ENCODE results near the gene HSPBP1.

The HSPBP1 gene

DNA sequence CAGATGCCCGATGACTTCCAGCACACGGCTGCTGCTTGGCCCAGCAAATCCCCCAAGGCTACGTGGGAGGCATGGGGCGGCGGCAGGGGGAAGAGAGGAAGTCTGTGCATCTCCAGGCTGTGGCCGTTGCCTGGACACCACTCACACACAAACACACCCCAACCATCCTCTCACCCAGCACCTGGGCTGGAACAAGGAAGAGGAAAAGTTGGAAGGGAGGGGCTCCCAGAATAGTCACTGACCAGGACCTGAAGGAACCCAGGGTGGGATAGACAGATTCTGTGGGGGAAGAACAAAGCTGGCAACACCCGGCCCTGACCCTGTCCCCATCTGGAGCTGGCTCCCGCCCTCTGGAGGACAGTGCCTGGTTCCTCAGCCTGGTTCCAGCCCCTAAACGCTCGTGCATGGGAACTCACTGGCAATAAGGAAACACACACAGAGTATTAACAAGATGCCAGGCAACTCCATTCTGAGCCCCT lies 32.2 kb downstream of the HSPBP1 start:
- Mint-ChIP-seq H3K4me3 (no peak overlapping the region), H3K27me3 (no peaks in the 10 kb centered on the region), H3K36me3 (ENCODE audit: low read depth) (peaks cover 93% of the 10 kb centered on the region), H3K27ac (peak overlapping the region; percentile 40), H3K9me3 (no peaks in the 10 kb centered on the region), H3K4me1 (ENCODE audit: low read depth) (peaks cover 46% of the 10 kb centered on the region)
- DNase-seq = no peak

DNA sequence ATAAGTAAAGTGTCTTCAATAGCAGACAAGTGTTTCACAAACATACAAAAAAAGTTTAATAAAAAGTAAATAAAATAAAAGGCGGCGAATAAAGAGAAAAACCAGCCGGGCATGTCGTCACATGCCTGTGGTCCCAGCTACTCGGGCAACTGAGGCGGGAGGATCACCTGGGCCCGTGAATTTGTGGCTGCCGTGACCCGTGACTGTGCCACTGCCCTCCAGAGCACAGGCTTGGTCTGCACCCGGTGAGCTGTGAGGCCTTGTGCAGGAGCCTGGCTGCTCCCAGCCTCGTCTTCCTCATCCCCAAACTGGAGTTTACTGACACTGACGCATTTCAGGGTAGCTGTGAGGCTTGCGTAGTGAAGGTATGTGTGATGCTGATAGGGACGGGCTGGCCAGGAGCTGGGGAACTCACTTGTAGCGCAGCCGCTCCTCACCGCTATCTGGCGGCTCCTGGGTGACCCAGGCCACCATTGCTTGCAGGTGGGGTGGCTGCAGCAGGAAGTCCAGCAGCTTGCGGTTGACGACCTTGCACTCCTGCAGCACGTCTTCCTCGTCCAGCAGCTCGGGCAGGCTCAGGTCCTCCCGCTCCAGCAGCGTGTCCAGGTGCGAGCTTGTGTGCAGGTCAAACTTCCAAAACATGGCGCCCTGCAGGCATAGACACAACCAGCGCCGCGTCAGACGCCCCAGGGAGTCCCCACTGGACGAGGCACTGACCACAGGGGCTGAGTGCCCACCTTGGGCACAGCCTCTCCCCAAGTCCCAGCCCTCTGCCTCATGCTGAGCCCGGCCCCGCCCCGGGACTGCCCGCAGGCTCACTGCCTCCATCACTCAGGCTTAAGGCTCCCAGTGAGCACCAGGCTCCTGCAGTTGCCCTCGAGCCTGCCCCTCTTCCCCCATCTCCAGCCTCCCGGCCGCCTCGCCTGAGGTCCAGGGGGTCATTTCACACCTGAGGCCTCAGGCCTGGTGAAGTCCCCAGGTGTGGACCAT lies 33.2 kb downstream of the HSPBP1 start:
- no peak for DNase-seq
- Mint-ChIP-seq H3K4me3 (no peak overlapping the region), H3K27me3 (no peaks in the 10 kb centered on the region), H3K27ac (no peak overlapping the region), H3K4me1 (ENCODE audit: low read depth) (peaks cover 38% of the 10 kb centered on the region), H3K9me3 (no peaks in the 10 kb centered on the region), H3K36me3 (ENCODE audit: low read depth) (peaks cover 94% of the 10 kb centered on the region)

DNA sequence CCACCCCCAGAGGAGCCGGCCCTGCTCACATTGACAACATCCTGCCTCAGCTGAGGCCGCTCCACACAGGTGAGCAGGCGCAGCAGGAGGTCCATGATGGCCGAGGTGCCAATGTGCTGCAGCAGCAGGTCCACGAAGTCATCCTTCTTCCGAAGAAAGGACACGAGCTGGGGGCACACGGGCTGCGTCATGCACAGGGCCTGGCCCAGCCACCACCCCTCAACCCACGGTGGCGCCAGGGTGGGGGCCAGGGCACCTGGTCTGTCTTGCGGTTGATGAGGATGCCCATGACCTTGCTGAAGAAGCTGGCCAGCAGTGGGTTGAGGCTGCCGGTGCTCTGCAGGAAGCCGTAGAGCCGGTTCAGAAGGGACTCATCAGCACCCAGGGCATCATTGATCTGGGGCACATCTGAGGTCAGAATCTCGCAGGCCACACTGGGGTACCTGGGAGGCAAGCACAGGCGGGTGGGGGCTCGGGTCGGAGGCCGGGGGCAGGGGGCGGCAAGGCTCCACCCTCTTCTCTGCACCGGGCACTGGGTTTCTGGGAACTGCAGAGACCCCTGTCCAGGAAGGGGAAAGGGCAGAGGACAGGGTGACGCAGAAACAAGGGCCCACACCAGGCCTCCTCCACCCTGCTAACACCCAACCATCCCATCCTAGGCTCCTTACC lies 34.5 kb downstream of the HSPBP1 start:
- Mint-ChIP-seq H3K9me3 (no peaks in the 10 kb centered on the region), H3K27ac (no peak overlapping the region), H3K36me3 (ENCODE audit: low read depth) (peaks cover 92% of the 10 kb centered on the region), H3K27me3 (no peaks in the 10 kb centered on the region), H3K4me1 (ENCODE audit: low read depth) (peaks cover 24% of the 10 kb centered on the region), H3K4me3 (no peak overlapping the region)
- DNase-seq = no peak

DNA sequence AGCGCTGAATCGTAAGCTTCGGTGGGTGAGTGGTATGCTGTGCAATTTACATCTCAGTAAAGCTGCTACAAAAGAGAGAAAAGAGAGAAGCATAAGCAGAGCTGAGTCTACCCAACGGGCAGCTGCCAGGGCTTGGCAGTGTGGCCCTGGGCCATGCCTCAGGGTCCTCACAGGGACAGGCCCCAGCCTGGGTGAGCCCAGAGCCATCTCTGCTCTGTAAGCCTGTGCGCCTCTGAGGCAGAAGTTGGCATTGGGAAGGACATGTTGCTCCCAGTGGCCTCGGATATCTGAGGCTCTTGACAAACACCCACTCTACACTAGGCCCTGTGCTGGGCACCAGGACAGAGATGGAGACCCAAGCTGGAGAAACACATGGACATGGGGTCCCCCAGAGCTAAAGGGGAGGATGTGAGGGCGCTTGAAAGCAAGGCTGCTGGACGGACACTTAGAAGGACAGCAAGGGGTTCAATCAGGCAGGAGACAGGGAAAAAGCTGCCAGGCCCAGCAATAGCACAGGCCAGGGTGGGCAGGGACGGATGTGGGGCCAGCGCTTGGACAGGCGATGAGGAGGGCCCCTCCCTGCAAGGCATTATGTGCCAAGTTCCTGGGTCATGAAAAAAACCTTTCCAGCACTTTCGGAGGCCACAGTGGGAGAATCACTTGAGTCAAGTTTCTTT lies 35.8 kb downstream of the HSPBP1 start:
- peaks cover 93% of the 10 kb centered on the region for H3K36me3 Mint-ChIP-seq (ENCODE audit: low read depth)
- DNase-seq = no peak
- H3K4me1 Mint-ChIP-seq (ENCODE audit: low read depth) = peaks cover 18% of the 10 kb centered on the region
- H3K9me3 Mint-ChIP-seq = no peaks in the 10 kb centered on the region
- H3K27me3 Mint-ChIP-seq = no peaks in the 10 kb centered on the region
- H3K4me3 Mint-ChIP-seq = no peak overlapping the region
- H3K27ac Mint-ChIP-seq = peak overlapping the region; percentile 20

DNA sequence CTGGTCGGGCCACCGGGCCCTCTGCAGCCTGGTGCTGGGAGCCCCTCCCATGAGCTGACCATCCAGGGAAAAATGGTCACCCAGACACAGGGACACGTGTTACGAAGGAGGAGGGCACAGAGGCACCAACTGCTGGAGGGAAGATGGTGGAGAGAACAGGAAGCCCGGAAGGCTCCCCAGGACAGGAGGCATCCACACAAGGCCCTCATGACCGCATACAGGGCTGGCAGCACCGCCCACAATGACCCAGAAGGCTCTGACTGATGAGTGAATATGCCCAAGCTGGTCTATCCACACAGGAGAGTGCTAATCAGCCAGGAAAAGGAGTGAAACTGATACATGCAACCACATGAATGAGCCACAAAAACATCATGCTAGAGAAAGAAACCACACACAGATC lies 37.4 kb downstream of the HSPBP1 start:
- H3K36me3 Mint-ChIP-seq (ENCODE audit: low read depth) = peaks cover 93% of the 10 kb centered on the region
- no peaks in the 10 kb centered on the region for H3K27me3 Mint-ChIP-seq
- no peaks in the 10 kb centered on the region for H3K9me3 Mint-ChIP-seq
- peaks cover 2% of the 10 kb centered on the region for H3K4me1 Mint-ChIP-seq (ENCODE audit: low read depth)
- DNase-seq = no peak
- H3K27ac Mint-ChIP-seq = peak overlapping the region; percentile 10
- no peak overlapping the region for H3K4me3 Mint-ChIP-seq

DNA sequence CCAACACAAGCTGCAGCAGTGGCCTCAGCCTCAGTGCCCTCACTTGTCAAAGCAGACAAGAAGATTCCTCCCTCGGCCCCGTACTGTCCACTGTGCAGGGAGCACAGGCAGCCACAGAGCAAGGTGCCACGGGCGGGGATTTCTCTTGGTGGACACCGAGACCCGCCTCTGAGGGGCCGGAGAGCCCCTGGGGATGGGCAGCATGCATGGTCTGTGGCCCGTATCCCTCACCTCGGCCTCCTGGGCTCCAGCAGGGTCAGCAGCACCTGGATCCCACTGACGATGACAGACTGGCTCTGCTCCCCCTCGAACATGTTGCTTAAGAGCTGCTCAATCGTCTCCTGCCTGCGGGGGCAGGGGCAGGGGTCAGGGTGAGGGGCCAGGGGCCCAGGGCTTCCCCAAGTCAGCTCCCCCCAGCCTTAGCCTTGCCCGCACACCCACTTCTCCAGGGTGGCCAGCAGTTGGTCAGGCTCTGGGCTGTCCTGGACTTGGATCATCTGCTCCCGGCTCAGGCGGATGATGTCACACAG lies 37.9 kb downstream of the HSPBP1 start:
- Mint-ChIP-seq H3K9me3 (no peaks in the 10 kb centered on the region), H3K4me3 (no peak overlapping the region), H3K36me3 (ENCODE audit: low read depth) (peaks cover 94% of the 10 kb centered on the region), H3K4me1 (ENCODE audit: low read depth) (peaks cover 2% of the 10 kb centered on the region), H3K27ac (no peak overlapping the region), H3K27me3 (no peaks in the 10 kb centered on the region)
- DNase-seq = no peak

DNA sequence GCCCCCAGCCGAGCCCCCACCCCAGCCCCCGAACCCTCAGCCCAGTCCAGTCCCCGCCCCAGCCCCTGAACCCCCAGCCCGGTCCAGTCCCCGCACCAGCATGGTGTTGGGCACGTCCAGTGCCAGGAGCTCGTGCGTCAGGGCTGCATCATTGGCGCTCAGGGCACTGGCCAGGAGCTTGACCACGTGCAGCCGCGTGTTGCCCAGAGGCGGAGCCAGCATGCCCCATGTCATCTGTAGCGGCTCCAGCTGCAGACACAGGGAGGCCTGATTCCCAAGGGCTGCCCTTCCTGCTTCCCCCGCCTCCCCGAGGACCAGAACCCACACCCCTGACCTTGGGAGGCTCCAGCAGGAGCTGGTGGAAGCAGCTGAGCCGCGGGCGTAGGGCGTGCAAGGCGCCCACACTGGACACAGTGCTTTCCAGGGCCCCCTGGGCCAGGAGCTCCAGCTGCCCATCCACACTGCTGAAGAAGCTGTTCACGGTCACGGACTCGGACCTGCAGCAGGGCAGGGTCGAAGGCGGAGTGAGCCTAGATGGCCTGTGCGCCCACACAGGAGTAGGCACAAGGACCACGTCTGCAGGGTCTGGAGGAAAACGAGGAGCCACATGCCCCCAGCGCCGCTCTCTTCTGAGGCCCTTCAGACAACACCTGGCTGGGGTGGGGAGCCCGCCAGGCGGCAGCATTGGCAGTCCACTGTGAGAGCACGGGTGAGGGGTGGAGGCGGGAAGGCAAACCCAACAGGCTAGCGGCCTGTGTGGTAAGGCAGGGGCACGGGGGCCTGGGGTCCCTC lies 38.6 kb downstream of the HSPBP1 start:
- no peak overlapping the region for H3K4me3 Mint-ChIP-seq
- no peaks in the 10 kb centered on the region for H3K9me3 Mint-ChIP-seq
- no peaks in the 10 kb centered on the region for H3K27me3 Mint-ChIP-seq
- peaks cover 95% of the 10 kb centered on the region for H3K36me3 Mint-ChIP-seq (ENCODE audit: low read depth)
- peaks cover 2% of the 10 kb centered on the region for H3K4me1 Mint-ChIP-seq (ENCODE audit: low read depth)
- H3K27ac Mint-ChIP-seq = no peak overlapping the region
- DNase-seq = no peak

DNA sequence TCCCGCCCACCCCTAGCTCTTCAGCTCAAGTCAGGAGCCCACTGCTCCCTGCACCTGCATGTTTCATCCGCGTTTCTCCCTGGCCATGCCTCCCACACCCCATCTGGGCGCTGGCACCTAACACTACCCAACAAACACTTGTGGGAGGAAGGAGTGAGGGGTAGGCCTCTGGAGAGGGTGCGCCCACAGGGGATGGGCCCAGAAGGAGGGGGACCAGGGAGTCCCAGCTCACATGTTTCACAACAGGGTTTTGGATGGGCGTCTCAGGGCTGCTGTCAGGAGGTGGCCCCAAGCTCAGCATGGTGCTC lies 39.2 kb downstream of the HSPBP1 start:
- no peak overlapping the region for H3K27ac Mint-ChIP-seq

DNA sequence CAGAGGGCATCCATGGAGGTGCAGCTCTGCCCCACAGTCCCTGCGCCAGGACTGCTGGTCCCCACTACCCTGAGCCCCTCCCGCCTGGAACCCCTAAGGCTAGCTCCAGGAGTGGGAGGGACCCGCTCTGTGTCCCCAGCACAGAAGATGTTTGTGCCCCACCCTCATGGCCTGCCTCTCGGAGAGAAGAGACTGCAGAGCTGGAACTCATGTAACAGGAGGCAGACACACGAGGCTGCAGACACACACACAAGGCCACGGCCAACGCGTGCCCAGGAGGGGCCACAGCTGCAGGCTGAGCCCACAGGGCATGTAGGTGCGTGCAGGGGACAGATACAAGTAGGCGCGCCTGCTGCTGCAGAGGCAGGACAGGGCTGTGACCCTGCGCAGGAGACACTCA lies 40.9 kb downstream of the HSPBP1 start:
- peaks cover 93% of the 10 kb centered on the region for H3K36me3 Mint-ChIP-seq (ENCODE audit: low read depth)
- H3K4me1 Mint-ChIP-seq (ENCODE audit: low read depth) = peaks cover 4% of the 10 kb centered on the region
- H3K9me3 Mint-ChIP-seq = no peaks in the 10 kb centered on the region
- H3K27me3 Mint-ChIP-seq = no peaks in the 10 kb centered on the region
- no peak overlapping the region for H3K4me3 Mint-ChIP-seq
- no peak overlapping the region for H3K27ac Mint-ChIP-seq
- DNase-seq = no peak

More for the DNA sequence above, 39.2 kb downstream of the HSPBP1 start:
- Mint-ChIP-seq H3K27me3 (no peaks in the 10 kb centered on the region), H3K9me3 (no peaks in the 10 kb centered on the region), H3K4me3 (no peak overlapping the region), H3K4me1 (ENCODE audit: low read depth) (peaks cover 2% of the 10 kb centered on the region), H3K36me3 (ENCODE audit: low read depth) (peaks cover 95% of the 10 kb centered on the region)
- DNase-seq = no peak

DNA sequence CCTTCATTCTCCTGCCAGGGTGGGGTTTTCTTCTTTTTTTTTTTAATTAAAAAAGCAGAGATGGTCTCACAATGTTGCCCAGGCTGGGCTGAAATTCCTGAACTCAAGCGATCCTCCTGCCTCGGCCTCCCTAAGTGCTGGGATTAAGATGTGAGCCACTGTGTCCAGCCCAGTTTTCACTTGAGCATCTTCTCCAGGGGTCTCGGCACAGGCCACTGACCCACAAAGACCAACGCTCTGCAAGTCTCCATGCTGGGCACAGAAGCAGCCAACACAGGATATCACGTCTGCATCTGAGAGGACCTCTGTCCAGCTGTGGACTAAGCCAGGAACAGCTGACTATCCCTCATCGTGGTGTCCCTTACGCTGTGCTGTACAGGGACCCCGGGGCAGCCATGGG lies 41.9 kb downstream of the HSPBP1 start:
- no peak overlapping the region for H3K27ac Mint-ChIP-seq
- no peak for DNase-seq
- no peaks in the 10 kb centered on the region for H3K27me3 Mint-ChIP-seq
- H3K9me3 Mint-ChIP-seq = no peaks in the 10 kb centered on the region
- no peak overlapping the region for H3K4me3 Mint-ChIP-seq
- H3K4me1 Mint-ChIP-seq (ENCODE audit: low read depth) = peaks cover 4% of the 10 kb centered on the region
- H3K36me3 Mint-ChIP-seq (ENCODE audit: low read depth) = peaks cover 93% of the 10 kb centered on the region

DNA sequence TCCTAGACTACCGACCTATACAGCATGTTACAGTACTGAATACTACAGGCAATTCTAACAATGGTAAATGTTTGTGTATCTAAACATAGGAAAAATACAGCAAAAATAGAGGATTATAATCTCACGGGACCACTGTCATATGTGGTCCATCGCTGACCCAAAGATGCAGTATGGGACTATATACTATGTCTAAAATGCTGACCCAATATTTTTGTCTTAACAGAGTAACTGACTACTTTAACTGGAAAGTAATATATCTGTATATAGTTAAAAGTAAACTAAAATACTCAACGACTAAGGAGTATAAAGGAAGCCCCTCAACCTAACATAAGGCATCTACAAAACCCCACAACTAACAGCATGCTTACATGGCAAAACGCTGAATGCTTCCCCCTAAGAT lies 46.9 kb downstream of the HSPBP1 start:
- no peak for DNase-seq
- Mint-ChIP-seq H3K27me3 (no peaks in the 10 kb centered on the region), H3K4me3 (no peak overlapping the region), H3K27ac (peak overlapping the region; percentile 1), H3K9me3 (no peaks in the 10 kb centered on the region), H3K36me3 (ENCODE audit: low read depth) (peaks cover 94% of the 10 kb centered on the region), H3K4me1 (ENCODE audit: low read depth) (peaks cover 2% of the 10 kb centered on the region)

DNA sequence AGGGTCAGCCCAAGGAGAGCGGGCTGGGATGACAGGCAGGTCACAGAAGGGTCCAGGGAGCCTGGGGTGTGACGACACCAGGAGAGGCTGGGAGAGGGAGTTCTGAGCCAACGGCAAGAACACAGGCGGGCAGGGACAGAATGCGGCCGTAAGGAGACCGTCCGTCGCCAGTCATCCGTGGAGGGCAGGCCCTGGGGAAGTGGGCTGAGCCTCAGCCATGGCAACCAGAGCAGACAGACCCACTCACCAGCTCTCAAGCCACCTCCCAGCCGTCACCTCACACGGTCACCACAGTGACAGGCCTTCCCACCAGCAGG lies 47.7 kb downstream of the HSPBP1 start:
- H3K9me3 Mint-ChIP-seq = no peaks in the 10 kb centered on the region
- no peak for DNase-seq
- peak overlapping the region; percentile 44 for H3K27ac Mint-ChIP-seq
- H3K27me3 Mint-ChIP-seq = no peaks in the 10 kb centered on the region
- H3K4me1 Mint-ChIP-seq (ENCODE audit: low read depth) = peaks cover 2% of the 10 kb centered on the region
- peaks cover 93% of the 10 kb centered on the region for H3K36me3 Mint-ChIP-seq (ENCODE audit: low read depth)
- no peak overlapping the region for H3K4me3 Mint-ChIP-seq

DNA sequence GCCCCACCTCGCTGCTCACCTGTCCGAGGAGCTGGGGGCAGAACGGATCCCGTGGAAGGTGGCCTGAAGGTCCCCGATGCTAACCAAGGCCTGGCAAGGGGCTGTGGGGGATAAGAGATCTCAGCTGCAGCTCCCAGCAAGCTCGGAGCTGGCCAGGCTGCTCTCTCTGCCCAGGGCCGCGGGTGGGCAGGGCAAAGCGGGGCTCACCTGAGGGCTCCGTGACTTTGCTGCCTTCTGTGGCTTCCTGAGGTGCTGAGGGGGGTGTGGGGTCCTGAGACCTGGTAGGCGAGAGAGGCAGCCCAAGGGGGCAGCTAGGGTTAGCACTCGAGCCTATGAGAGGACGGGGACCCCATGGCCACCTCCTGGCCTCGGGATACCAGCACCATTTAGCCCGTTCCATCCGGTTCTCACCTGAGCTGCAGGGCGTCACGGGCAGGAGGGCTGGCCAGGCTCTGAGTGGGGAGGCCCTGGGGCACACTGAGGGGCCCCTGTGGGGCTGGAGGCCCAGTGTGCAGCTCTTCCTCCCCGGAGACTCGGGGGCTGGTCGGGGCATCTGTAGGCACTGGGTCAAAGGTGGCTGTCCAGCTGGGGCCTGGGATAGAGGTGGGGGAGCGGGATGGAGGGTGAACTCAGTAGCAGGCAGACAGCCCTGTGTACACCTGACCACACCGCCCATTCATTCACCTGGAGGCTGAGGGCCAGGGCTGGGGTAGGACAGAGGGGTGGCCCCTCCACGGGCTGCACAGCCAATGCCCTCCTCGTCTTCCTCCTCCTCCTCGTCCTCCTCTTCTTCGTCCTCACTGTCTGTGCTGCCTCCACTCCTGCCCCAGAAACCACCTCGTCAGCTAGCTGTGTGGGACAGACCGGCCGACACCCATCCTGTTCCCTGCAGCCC lies 48.3 kb downstream of the HSPBP1 start:
- H3K27ac Mint-ChIP-seq = peak overlapping the region; percentile 44
- H3K9me3 Mint-ChIP-seq = no peaks in the 10 kb centered on the region
- H3K36me3 Mint-ChIP-seq (ENCODE audit: low read depth) = peaks cover 93% of the 10 kb centered on the region
- H3K4me1 Mint-ChIP-seq (ENCODE audit: low read depth) = peaks cover 2% of the 10 kb centered on the region
- no peaks in the 10 kb centered on the region for H3K27me3 Mint-ChIP-seq
- H3K4me3 Mint-ChIP-seq = no peak overlapping the region
- DNase-seq = no peak
